Measurements from ENCODE around the gene HPCAL1.

HPCAL1 gene

DNA sequence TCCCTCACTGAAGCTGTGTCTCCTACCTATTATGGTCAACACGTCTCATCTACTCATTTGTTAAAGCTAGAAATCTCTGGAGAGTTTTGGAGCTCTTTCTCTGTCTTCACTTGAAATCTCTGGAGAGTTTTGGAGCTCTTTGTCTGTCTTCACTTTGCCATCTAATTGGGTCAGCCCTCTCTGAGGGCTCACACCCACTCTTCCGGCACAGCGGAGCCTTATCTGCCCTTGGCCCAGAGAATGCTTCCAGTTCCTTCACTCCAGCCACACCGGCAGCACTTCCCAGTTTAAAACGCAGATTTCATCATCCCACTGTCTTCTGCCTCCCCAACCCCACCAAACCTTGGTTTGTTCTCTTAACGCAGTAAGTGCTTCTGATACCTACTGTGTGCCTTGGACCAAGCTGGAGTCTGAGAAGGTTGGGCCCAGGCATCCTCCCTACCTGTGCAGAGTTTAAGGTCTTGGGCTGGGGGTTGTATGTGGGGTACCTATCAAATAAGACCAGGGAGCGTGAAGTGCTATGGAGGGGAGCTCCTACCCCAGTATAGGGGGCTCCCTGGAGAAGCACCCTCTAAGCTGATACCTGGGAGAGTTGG is 5.0 kb downstream of the HPCAL1 start:
- H3K4me3 ChIP-seq (ENCODE audit: control insufficient read depth, low read depth, low read length): no peak overlapping the region
- TF ChIP-seq, protein P1, sequence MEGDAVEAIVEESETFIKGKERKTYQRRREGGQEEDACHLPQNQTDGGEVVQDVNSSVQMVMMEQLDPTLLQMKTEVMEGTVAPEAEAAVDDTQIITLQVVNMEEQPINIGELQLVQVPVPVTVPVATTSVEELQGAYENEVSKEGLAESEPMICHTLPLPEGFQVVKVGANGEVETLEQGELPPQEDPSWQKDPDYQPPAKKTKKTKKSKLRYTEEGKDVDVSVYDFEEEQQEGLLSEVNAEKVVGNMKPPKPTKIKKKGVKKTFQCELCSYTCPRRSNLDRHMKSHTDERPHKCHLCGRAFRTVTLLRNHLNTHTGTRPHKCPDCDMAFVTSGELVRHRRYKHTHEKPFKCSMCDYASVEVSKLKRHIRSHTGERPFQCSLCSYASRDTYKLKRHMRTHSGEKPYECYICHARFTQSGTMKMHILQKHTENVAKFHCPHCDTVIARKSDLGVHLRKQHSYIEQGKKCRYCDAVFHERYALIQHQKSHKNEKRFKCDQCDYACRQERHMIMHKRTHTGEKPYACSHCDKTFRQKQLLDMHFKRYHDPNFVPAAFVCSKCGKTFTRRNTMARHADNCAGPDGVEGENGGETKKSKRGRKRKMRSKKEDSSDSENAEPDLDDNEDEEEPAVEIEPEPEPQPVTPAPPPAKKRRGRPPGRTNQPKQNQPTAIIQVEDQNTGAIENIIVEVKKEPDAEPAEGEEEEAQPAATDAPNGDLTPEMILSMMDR (IDR thresholded peaks at IDR 0.05; ENCODE audit: control insufficient read depth, insufficient read depth, low read depth, low read length, missing control alignments): no peak
- DNase-seq (ENCODE audit: low read depth): no peak

GRCh38 chr2:10308866-10309265 is 6.2 kb downstream of the HPCAL1 start:
- DNase-seq (ENCODE audit: low read depth): no peak
- TF ChIP-seq, protein P1 (IDR thresholded peaks at IDR 0.05; ENCODE audit: control insufficient read depth, insufficient read depth, low read depth, low read length, missing control alignments): no peak

DNA sequence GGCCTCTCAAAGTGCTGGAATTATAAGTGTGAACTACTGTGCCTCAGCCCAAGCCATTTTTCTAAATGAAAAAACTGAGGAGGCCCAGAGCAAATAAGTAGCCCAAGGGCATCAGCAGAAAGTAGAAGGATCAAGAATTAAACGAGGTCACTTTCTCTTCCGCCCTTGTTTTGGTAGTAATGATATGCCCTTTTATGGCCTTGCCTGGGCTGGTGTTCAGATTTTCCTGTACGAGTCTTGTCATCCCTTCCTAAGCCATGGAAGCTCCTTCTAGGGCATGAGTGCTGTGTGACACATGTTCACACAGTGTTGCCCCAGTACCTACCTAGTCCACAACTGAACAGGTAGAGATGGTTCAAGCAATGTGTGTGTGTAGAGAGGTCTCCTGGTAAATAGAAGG is 6.6 kb downstream of the HPCAL1 start:
- H3K4me3 ChIP-seq (ENCODE audit: control insufficient read depth, low read depth, low read length): no peak overlapping the region
- no peak for DNase-seq (ENCODE audit: low read depth)
- TF ChIP-seq, protein P1 (IDR thresholded peaks at IDR 0.05; ENCODE audit: control insufficient read depth, insufficient read depth, low read depth, low read length, missing control alignments): no peak

More at GRCh38 chr2:10308866-10309265, 6.2 kb downstream of the HPCAL1 start:
- H3K4me3 ChIP-seq (ENCODE audit: control insufficient read depth, low read depth, low read length): no peak overlapping the region

- no peak for DNase-seq (ENCODE audit: low read depth)
- no peak overlapping the region for H3K4me3 ChIP-seq (ENCODE audit: control insufficient read depth, low read depth, low read length)
- TF ChIP-seq, protein P1 (IDR thresholded peaks at IDR 0.05; ENCODE audit: control insufficient read depth, insufficient read depth, low read depth, low read length, missing control alignments): no peak
Measured at GRCh38 chr2:10310309-10310888, 7.7 kb downstream of the HPCAL1 start.

DNA sequence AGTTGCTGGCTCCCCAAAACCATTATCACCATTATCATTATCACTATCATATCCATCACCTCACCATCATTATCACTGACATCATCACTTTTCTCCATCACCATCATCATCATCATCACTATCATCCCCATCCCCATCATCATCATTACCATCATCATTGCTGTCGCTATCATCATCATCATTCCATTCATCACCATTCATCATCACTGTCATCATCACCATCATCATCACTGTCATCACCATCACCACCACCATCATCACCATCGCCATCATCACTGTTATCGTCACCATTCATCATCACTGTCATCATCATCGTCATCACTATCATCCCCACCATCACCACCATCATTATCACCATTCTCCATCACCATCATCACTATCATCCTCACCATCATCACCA is 9.0 kb downstream of the HPCAL1 start:
- DNase-seq (ENCODE audit: low read depth): no peak
- no peak overlapping the region for H3K4me3 ChIP-seq (ENCODE audit: control insufficient read depth, low read depth, low read length)
- TF ChIP-seq, protein P1 (IDR thresholded peaks at IDR 0.05; ENCODE audit: control insufficient read depth, insufficient read depth, low read depth, low read length, missing control alignments): no peak

GRCh38 chr2:10312437-10312957 is 9.8 kb downstream of the HPCAL1 start:
- TF ChIP-seq, protein P1 (IDR thresholded peaks at IDR 0.05; ENCODE audit: control insufficient read depth, insufficient read depth, low read depth, low read length, missing control alignments): no peak
- no peak overlapping the region for H3K4me3 ChIP-seq (ENCODE audit: control insufficient read depth, low read depth, low read length)
- DNase-seq (ENCODE audit: low read depth): no peak
